ENCODE measurements around the gene MRI1. TPM values are rescaled to one million over a fixed set of nuclear protein-coding genes. Genes with fewer than 3 reads are reported as not detected.

MRI1 gene
- total and polyA plus RNA-seq, 10 of the 15 experiments (the other 5 are each of a cell fraction or from before 2014, with no cell fraction given), result 5.4 to 50.3 (median 28.3) TPM

GRCh38 chr19:13796301-13797057 lies 32.2 kb downstream of the MRI1 start:
- POLR2A ChIA-PET, result interaction anchor here (1.0 to 5.1 kb wide), 7 partner anchors 23 to 66 kb away, joined by 3 to 37 read pairs (median 20); no protein-coding TSS in a partner anchor
- no peaks in the 10 kb centered on the region for H3K9me3 ChIP-seq (replicated peaks; ENCODE audit: control insufficient read depth, insufficient read depth, low read length)
- no peaks in the 10 kb centered on the region for H4K20me1 ChIP-seq (ENCODE audit: control insufficient read depth, insufficient read depth)
- ATAC-seq, result peak; percentile 31
- H3K27ac ChIP-seq (ENCODE audit: control insufficient read depth, insufficient read depth), result peak overlapping the region; percentile 84
- WGBS (ENCODE audit: insufficient coverage, insufficient replicate concordance, low lambda C conversion rate, missing lambda C conversion rate), result 9% methylated on average over 12 of the region's 12 CpGs
- RAD21 ChIA-PET (ENCODE audit: unreplicated experiment), result interaction anchor here (1.5 to 5.6 kb wide), 6 partner anchors 12 to 65 kb away, joined by 3 to 59 read pairs (median 6); no protein-coding TSS in a partner anchor
- H2AFZ ChIP-seq (ENCODE audit: control insufficient read depth, low read depth, low read length), result peak overlapping the region; percentile 70
- no peak for FAIRE-seq
- peak overlapping the region; percentile 70 for H3K4me3 ChIP-seq
- peak overlapping the region; percentile 98 for H3K4me2 ChIP-seq (ENCODE audit: control insufficient read depth, insufficient read depth)
- BruUV-seq (replicated peaks), result TSS peak; percentile 64
- DNase-seq (ENCODE audit: low read depth, low spot score), result no peak
- no peaks in the 10 kb centered on the region for H3K36me3 ChIP-seq (ENCODE audit: control insufficient read depth in 2 of 2, insufficient read depth in 2 of 2, low read length in 1 of 2)
- H3K79me2 ChIP-seq (ENCODE audit: control insufficient read depth, insufficient read depth, low read length), result peaks cover 12% of the 10 kb centered on the region
- CTCF ChIA-PET, result interaction anchor here (0.7 to 8.0 kb wide), 10 partner anchors 9 to 66 kb away, joined by 3 to 63 read pairs (median 4); partner anchors contain the start of gene C19orf53
- peak overlapping the region; percentile 77 for H3K9ac ChIP-seq (ENCODE audit: control insufficient read depth, insufficient read depth, low read length)
- no peaks in the 10 kb centered on the region for H3K27me3 ChIP-seq (replicated peaks in 1 of 2; ENCODE audit: control insufficient read depth in 2 of 2, insufficient read depth in 2 of 2, low read length in 1 of 2)
- peaks cover 16% of the 10 kb centered on the region for H3K4me1 ChIP-seq (ENCODE audit: control insufficient read depth, insufficient read depth, low read length)
- SMC1A ChIA-PET (ENCODE audit: uncharacterized antibody, unreplicated experiment), result interaction anchor here (0.7 to 5.6 kb wide), 10 partner anchors 8 to 65 kb away, joined by 3 to 33 read pairs (median 3); partner anchors contain the start of gene C19orf53
- in situ Hi-C loops (cut with MboI) (no loop called here), intact Hi-C loops (cut with micrococcal nuclease; ENCODE audit: unreplicated experiment) (loop anchor here (5.0 kb wide), 1 partner anchor 41 kb away; no protein-coding TSS in a partner anchor)
- TF ChIP-seq MTA3 (IDR thresholded peaks at IDR 0.05; ENCODE audit: borderline replicate concordance, low read length) (peak; percentile 63; the same call in 1 of the 2 replicates), RELB (IDR thresholded peaks at IDR 0.05; ENCODE audit: low read depth) (peak; percentile 64; the same call in 1 of the 2 replicates), MTA2 (IDR thresholded peaks at IDR 0.05; ENCODE audit: low read depth) (peak; percentile 29), TCF12 (IDR thresholded peaks at IDR 0.05; ENCODE audit: low read depth, low read length) (peak; percentile 21; the same call in 1 of the 2 replicates), CREM (IDR thresholded peaks at IDR 0.05; ENCODE audit: low read depth) (peak; percentile 77), NFIC (IDR thresholded peaks at IDR 0.05; ENCODE audit: low read depth, low read length) (0 out of 2 replicates have a peak, but pooled peaks have one; percentile 42), LARP7 (IDR thresholded peaks at IDR 0.05) (no peak), IKZF1 (conservative IDR thresholded peaks at IDR 0.05) (peak; percentile 85), IKZF2 (IDR thresholded peaks at IDR 0.05) (peak; percentile 64 to 79), ZBTB40 (IDR thresholded peaks at IDR 0.05; ENCODE audit: borderline replicate concordance) (no peak), EED (IDR thresholded peaks at IDR 0.05; ENCODE audit: low read depth) (peak; percentile 89), CREB1 (IDR thresholded peaks at IDR 0.05; ENCODE audit: low read depth) (0 out of 2 replicates have a peak, but pooled peaks have one; percentile 28), IRF4 (IDR thresholded peaks at IDR 0.05; ENCODE audit: low read depth, low read length) (peak; percentile 74), TARDBP (IDR thresholded peaks at IDR 0.05; ENCODE audit: borderline replicate concordance) (no peak; the same call in 1 of the 2 replicates), FOXM1 (IDR thresholded peaks at IDR 0.05; ENCODE audit: low read depth, low read length) (peak; percentile 54; the same call in 1 of the 2 replicates), TBL1XR1 (IDR thresholded peaks at IDR 0.05; ENCODE audit: low read depth, low read length) (no peak), NR2F1 (conservative IDR thresholded peaks at IDR 0.05) (0 out of 2 replicates have a peak, but pooled peaks have one; percentile 25), MXI1 (IDR thresholded peaks at IDR 0.05; ENCODE audit: low read depth, low read length) (0 out of 2 replicates have a peak, but pooled peaks have one; percentile 41), RUNX3 (IDR thresholded peaks at IDR 0.05; ENCODE audit: low read length) (peak; percentile 71; the same call in 1 of the 2 replicates), BCL11A (IDR thresholded peaks at IDR 0.05; ENCODE audit: low read depth, low read length) (peak; percentile 50; the same call in 1 of the 2 replicates)
